ENCODE results near the gene THBS2. TPM values are rescaled to one million over a fixed set of nuclear protein-coding genes. Genes with fewer than 3 reads are reported as not detected.
A peak's percentile ranks its signal among the peaks of the same experiment; 100 is the strongest.

The THBS2 gene
- total RNA-seq, 4 donors from 2014 or later: 12.0 to 74.7 (median 16.4) TPM

- no peak for DNase-seq
- 50 to 51% methylated on average over 6 of the region's 6 CpGs for WGBS, 2 donors
- TF ChIP-seq, protein P1, sequence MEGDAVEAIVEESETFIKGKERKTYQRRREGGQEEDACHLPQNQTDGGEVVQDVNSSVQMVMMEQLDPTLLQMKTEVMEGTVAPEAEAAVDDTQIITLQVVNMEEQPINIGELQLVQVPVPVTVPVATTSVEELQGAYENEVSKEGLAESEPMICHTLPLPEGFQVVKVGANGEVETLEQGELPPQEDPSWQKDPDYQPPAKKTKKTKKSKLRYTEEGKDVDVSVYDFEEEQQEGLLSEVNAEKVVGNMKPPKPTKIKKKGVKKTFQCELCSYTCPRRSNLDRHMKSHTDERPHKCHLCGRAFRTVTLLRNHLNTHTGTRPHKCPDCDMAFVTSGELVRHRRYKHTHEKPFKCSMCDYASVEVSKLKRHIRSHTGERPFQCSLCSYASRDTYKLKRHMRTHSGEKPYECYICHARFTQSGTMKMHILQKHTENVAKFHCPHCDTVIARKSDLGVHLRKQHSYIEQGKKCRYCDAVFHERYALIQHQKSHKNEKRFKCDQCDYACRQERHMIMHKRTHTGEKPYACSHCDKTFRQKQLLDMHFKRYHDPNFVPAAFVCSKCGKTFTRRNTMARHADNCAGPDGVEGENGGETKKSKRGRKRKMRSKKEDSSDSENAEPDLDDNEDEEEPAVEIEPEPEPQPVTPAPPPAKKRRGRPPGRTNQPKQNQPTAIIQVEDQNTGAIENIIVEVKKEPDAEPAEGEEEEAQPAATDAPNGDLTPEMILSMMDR (IDR thresholded peaks at IDR 0.05): no peak
- TF ChIP-seq POLR2A (IDR thresholded peaks at IDR 0.05): no peak
- H3K27ac ChIP-seq: peak overlapping the region in 2 of 3 donors; percentile 14 to 41
- no peaks in the 10 kb centered on the region for H3K27me3 ChIP-seq
- H3K4me1 ChIP-seq: peaks cover 8 to 17% of the 10 kb centered on the region in 2 donors
- intact Hi-C loops (cut with DNase I): no loop called here
- H3K36me3 ChIP-seq: no peaks in the 10 kb centered on the region
- peak overlapping the region in 1 of 3 donors; percentile 5 for H3K4me3 ChIP-seq (replicated peaks in 1 of 3)
- no peaks in the 10 kb centered on the region for H3K9me3 ChIP-seq
Measured at GRCh38 chr6:169251371-169251802, 2.3 kb downstream of the THBS2 start.

DNA sequence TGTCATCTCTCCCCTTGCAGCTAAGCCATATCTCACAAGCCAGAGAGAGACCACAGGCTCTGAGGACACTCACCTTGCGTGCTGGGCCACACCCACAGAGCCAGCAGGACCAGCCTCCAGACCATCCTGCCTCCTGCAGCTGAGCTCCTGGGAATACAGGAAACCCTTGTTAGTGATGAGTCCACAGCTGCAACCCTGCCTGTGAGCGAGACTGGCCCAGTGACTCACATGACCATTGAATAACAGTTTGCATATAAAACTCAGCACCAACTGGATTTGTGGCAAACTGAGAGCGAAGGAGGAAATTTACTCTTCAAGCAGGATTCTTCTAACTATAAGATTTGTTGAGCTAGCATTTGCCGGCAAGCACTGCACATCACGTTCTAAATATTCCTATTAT is 3.0 kb downstream of the THBS2 start:
- Histone ChIP-seq H3K4me1 (peaks cover 8 to 17% of the 10 kb centered on the region in 2 donors), H3K9me3 (no peaks in the 10 kb centered on the region), H3K4me3 (replicated peaks in 1 of 3) (no peak overlapping the region), H3K27me3 (no peaks in the 10 kb centered on the region), H3K27ac (no peak overlapping the region), H3K36me3 (no peaks in the 10 kb centered on the region)
- WGBS, 2 donors: 70 to 73% methylated on average over 5 of the region's 5 CpGs
- DNase-seq: no peak
- TF ChIP-seq POLR2A (IDR thresholded peaks at IDR 0.05): peak in 1 of 2 donors; percentile 14
- TF ChIP-seq, protein P1 (IDR thresholded peaks at IDR 0.05): no peak
- intact Hi-C loops (cut with DNase I): no loop called here

GRCh38 chr6:169249057-169249456 is 4.6 kb downstream of the THBS2 start:
- Histone ChIP-seq H3K4me1 (peaks cover 8 to 17% of the 10 kb centered on the region in 2 donors), H3K27me3 (no peaks in the 10 kb centered on the region), H3K27ac (no peak overlapping the region), H3K4me3 (replicated peaks in 1 of 3) (no peak overlapping the region), H3K36me3 (no peaks in the 10 kb centered on the region), H3K9me3 (no peaks in the 10 kb centered on the region)
- intact Hi-C loops (cut with DNase I): no loop called here
- no peak for TF ChIP-seq POLR2A (IDR thresholded peaks at IDR 0.05)
- TF ChIP-seq, protein P1 (IDR thresholded peaks at IDR 0.05): no peak
- no peak for DNase-seq
- WGBS, 2 donors: 91 to 93% methylated on average over 16 of the region's 16 CpGs

- H3K36me3 ChIP-seq: no peaks in the 10 kb centered on the region
- intact Hi-C loops (cut with DNase I): no loop called here
- TF ChIP-seq, protein P1 (IDR thresholded peaks at IDR 0.05): no peak
- TF ChIP-seq POLR2A (IDR thresholded peaks at IDR 0.05): no peak
- H3K9me3 ChIP-seq: no peaks in the 10 kb centered on the region
- no peaks in the 10 kb centered on the region for H3K27me3 ChIP-seq
- peaks cover 8 to 13% of the 10 kb centered on the region in 2 donors for H3K4me1 ChIP-seq
- DNase-seq: no peak
- no peak overlapping the region for H3K4me3 ChIP-seq (replicated peaks in 1 of 3)
- 96 to 98% methylated on average over 18 to 36 of the region's 36 CpGs for WGBS, 2 donors
- no peak overlapping the region for H3K27ac ChIP-seq
Measured at GRCh38 chr6:169248521-169248971, 5.1 kb downstream of the THBS2 start.

DNA sequence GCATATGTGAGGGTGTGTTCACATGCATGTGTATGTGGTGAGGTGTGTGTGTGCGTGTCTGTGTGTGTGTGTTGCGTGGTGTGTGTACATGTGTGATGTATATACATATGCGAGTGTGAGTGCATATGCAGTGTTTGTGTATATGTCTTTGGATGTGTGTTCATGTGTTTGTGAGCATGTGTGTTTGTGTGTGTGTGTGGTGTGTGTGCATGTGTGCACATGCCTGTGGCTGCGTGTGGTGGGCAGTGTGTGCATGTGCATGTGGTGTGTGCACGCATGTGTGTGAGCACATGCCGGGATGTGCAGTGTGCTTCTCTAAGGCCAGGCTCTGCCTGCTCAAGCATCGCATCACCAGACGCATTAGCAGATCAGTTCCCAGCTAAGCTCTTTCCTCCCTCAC is 5.7 kb downstream of the THBS2 start:
- no peaks in the 10 kb centered on the region for H3K9me3 ChIP-seq
- no peaks in the 10 kb centered on the region for H3K36me3 ChIP-seq
- no peak overlapping the region for H3K4me3 ChIP-seq (replicated peaks in 1 of 3)
- no peak for DNase-seq
- H3K27me3 ChIP-seq: no peaks in the 10 kb centered on the region
- intact Hi-C loops (cut with DNase I): no loop called here
- TF ChIP-seq, protein P1 (IDR thresholded peaks at IDR 0.05): no peak
- TF ChIP-seq POLR2A (IDR thresholded peaks at IDR 0.05): no peak
- H3K27ac ChIP-seq: no peak overlapping the region
- H3K4me1 ChIP-seq: peaks cover 8 to 10% of the 10 kb centered on the region in 2 donors
- 95 to 98% methylated on average over 8 of the region's 8 CpGs for WGBS, 2 donors

All from thyroid gland (tissue), 4 donors.